ENCODE results near the gene TMEM179. TPM values are rescaled to one million over a fixed set of nuclear protein-coding genes. Genes with fewer than 3 reads are reported as not detected.

TMEM179 gene
- total and polyA plus RNA-seq, 2 of the 13 experiments (the other 11 are each of a cell fraction or from before 2014, with no cell fraction given): not detected

DNA sequence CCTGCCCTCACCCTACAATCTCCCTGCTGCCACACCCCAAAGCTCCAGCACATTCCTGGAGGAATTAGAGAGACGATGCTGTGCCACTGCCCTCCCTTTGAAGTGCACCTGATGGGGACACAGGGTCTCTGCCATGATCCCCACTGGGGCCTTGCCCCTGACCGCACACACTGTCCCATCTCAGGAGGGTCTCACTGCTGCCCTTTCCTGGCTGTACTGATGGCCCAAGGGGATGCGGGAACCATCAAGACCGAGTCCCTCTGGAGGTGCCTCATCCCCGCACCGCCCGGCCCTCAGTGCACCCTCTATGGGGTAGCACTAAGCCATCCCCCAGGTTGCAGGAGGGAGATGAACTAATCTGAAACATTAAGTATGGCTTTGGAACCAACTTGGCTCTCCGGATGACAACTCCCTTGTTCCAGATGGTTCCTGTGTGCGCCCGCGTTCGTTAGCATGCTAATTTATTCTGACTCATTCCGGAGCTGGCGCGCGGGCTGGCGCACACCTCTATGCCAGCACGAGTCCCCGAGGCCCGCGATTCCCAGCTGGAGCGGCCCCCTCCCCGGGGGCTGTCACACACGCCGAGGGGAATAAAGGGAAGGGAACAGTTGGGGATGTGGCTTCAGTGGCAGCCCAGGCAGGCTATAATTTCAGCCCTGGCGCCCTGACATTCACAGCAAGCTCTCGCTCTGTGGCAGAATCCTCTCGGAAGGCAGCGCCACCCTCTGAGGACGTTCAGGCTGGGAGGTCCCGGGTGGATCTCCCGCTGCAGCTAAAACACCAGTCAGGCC, 59.2 kb downstream of the TMEM179 start:
- Histone ChIP-seq H3K27me3 (ENCODE audit: control insufficient read depth in 1 of 2, insufficient read depth in 2 of 2, low read length in 2 of 2) (peaks cover 15 to 56% of the 10 kb centered on the region in 2 experiments; a peak in 4 of 5 replicates), H4K20me1 (ENCODE audit: insufficient read depth, low read length) (no peaks in the 10 kb centered on the region), H3K4me2 (ENCODE audit: low read depth, low read length) (no peak overlapping the region), H3K4me3 (replicated peaks in 1 of 3; ENCODE audit: insufficient read depth in 1 of 3, low read depth in 2 of 3, low read length in 3 of 3) (no peak overlapping the region), H3K79me2 (ENCODE audit: insufficient read depth, low read length) (no peaks in the 10 kb centered on the region), H3K27ac (ENCODE audit: extremely low read length, insufficient read depth, low read length) (no peak overlapping the region), H2AFZ (ENCODE audit: low read length) (no peak overlapping the region), H3K4me1 (ENCODE audit: insufficient read depth, low read length) (no peaks in the 10 kb centered on the region), H3K9me3 (ENCODE audit: low read length) (no peaks in the 10 kb centered on the region), H3K36me3 (replicated peaks in 1 of 2; ENCODE audit: control insufficient read depth in 1 of 2, insufficient read depth in 2 of 2, low read length in 2 of 2) (no peaks in the 10 kb centered on the region), H3K9ac (ENCODE audit: insufficient read depth, low read depth, low read length) (no peak overlapping the region)
- no peak for ATAC-seq
- WGBS (ENCODE audit: low lambda C conversion rate): 72% methylated on average over 13 of the region's 32 CpGs
- CTCF ChIA-PET (ENCODE audit: low intra/inter-chr PET ratio, low total read pairs): no interaction called here
- POLR2A ChIA-PET: no interaction called here
- no TSS peak for BruUV-seq (replicated peaks)
- in situ Hi-C loops (cut with HindIII; ENCODE audit: extremely low pct_ligation_motif_present, low pct_unique_long_range_greater_than_20kb) (no loop called here), intact Hi-C loops (cut with micrococcal nuclease; ENCODE audit: unreplicated experiment) (no loop called here)
- FAIRE-seq: no peak
- no peak for DNase-seq (ENCODE audit: low spot score)
- TF ChIP-seq TBP (CRISPR knock-in tag; IDR thresholded peaks at IDR 0.05): no peak
- TF ChIP-seq SMAD1 (CRISPR knock-in tag; IDR thresholded peaks at IDR 0.05; ENCODE audit: borderline replicate concordance, low read depth): no peak
- TF ChIP-seq, protein P1, sequence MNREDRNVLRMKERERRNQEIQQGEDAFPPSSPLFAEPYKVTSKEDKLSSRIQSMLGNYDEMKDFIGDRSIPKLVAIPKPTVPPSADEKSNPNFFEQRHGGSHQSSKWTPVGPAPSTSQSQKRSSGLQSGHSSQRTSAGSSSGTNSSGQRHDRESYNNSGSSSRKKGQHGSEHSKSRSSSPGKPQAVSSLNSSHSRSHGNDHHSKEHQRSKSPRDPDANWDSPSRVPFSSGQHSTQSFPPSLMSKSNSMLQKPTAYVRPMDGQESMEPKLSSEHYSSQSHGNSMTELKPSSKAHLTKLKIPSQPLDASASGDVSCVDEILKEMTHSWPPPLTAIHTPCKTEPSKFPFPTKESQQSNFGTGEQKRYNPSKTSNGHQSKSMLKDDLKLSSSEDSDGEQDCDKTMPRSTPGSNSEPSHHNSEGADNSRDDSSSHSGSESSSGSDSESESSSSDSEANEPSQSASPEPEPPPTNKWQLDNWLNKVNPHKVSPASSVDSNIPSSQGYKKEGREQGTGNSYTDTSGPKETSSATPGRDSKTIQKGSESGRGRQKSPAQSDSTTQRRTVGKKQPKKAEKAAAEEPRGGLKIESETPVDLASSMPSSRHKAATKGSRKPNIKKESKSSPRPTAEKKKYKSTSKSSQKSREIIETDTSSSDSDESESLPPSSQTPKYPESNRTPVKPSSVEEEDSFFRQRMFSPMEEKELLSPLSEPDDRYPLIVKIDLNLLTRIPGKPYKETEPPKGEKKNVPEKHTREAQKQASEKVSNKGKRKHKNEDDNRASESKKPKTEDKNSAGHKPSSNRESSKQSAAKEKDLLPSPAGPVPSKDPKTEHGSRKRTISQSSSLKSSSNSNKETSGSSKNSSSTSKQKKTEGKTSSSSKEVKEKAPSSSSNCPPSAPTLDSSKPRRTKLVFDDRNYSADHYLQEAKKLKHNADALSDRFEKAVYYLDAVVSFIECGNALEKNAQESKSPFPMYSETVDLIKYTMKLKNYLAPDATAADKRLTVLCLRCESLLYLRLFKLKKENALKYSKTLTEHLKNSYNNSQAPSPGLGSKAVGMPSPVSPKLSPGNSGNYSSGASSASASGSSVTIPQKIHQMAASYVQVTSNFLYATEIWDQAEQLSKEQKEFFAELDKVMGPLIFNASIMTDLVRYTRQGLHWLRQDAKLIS (CRISPR knock-in tag; IDR thresholded peaks at IDR 0.05): no peak
- TF ChIP-seq, protein P2, sequence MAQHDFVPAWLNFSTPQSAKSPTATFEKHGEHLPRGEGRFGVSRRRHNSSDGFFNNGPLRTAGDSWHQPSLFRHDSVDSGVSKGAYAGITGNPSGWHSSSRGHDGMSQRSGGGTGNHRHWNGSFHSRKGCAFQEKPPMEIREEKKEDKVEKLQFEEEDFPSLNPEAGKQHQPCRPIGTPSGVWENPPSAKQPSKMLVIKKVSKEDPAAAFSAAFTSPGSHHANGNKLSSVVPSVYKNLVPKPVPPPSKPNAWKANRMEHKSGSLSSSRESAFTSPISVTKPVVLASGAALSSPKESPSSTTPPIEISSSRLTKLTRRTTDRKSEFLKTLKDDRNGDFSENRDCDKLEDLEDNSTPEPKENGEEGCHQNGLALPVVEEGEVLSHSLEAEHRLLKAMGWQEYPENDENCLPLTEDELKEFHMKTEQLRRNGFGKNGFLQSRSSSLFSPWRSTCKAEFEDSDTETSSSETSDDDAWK (CRISPR knock-in tag; IDR thresholded peaks at IDR 0.05): no peak
- no peak for TF ChIP-seq ZNF484 (CRISPR knock-in tag; IDR thresholded peaks at IDR 0.05; ENCODE audit: borderline replicate concordance, low read depth)
- TF ChIP-seq, protein P3, sequence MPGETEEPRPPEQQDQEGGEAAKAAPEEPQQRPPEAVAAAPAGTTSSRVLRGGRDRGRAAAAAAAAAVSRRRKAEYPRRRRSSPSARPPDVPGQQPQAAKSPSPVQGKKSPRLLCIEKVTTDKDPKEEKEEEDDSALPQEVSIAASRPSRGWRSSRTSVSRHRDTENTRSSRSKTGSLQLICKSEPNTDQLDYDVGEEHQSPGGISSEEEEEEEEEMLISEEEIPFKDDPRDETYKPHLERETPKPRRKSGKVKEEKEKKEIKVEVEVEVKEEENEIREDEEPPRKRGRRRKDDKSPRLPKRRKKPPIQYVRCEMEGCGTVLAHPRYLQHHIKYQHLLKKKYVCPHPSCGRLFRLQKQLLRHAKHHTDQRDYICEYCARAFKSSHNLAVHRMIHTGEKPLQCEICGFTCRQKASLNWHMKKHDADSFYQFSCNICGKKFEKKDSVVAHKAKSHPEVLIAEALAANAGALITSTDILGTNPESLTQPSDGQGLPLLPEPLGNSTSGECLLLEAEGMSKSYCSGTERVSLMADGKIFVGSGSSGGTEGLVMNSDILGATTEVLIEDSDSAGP (CRISPR knock-in tag; IDR thresholded peaks at IDR 0.05; ENCODE audit: borderline replicate concordance): no peak
- no peak for TF ChIP-seq SIN3B (IDR thresholded peaks at IDR 0.05; ENCODE audit: low read length)
- no peak for TF ChIP-seq PHF21A (CRISPR knock-in tag; IDR thresholded peaks at IDR 0.05)
- no peak for TF ChIP-seq PRMT3 (CRISPR knock-in tag; IDR thresholded peaks at IDR 0.05; ENCODE audit: borderline replicate concordance, low read depth)
- TF ChIP-seq ZFAT (CRISPR knock-in tag; conservative IDR thresholded peaks at IDR 0.05): no peak
- no peak for TF ChIP-seq SMARCC2 (IDR thresholded peaks at IDR 0.05)
- TF ChIP-seq, protein P4, sequence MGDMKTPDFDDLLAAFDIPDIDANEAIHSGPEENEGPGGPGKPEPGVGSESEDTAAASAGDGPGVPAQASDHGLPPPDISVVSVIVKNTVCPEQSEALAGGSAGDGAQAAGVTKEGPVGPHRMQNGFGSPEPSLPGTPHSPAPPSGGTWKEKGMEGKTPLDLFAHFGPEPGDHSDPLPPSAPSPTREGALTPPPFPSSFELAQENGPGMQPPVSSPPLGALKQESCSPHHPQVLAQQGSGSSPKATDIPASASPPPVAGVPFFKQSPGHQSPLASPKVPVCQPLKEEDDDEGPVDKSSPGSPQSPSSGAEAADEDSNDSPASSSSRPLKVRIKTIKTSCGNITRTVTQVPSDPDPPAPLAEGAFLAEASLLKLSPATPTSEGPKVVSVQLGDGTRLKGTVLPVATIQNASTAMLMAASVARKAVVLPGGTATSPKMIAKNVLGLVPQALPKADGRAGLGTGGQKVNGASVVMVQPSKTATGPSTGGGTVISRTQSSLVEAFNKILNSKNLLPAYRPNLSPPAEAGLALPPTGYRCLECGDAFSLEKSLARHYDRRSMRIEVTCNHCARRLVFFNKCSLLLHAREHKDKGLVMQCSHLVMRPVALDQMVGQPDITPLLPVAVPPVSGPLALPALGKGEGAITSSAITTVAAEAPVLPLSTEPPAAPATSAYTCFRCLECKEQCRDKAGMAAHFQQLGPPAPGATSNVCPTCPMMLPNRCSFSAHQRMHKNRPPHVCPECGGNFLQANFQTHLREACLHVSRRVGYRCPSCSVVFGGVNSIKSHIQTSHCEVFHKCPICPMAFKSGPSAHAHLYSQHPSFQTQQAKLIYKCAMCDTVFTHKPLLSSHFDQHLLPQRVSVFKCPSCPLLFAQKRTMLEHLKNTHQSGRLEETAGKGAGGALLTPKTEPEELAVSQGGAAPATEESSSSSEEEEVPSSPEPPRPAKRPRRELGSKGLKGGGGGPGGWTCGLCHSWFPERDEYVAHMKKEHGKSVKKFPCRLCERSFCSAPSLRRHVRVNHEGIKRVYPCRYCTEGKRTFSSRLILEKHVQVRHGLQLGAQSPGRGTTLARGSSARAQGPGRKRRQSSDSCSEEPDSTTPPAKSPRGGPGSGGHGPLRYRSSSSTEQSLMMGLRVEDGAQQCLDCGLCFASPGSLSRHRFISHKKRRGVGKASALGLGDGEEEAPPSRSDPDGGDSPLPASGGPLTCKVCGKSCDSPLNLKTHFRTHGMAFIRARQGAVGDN (CRISPR knock-in tag; IDR thresholded peaks at IDR 0.05): no peak
- TF ChIP-seq SNAPC2 (CRISPR knock-in tag; IDR thresholded peaks at IDR 0.05): no peak

Measured in HepG2 (cell line).